Medulla oblongata (tissue), 1 donor: Measurements from ENCODE around the gene IFNA21.
"Not testable (repeated sequence)": the region's sequence is repeated elsewhere in the genome, so short reads cannot be mapped to it uniquely, and the experiment has no call there.

Source experiments
- DNase-seq: peaks from one replicate; pipeline ENCODE4 v3.0.0-alpha.2; 2015; ENCODE audit errors: extremely low spot score

Gene IFNA21

GRCh38 chr9:21141427-21141882, 25.0 kb downstream of the IFNA21 start, which contains the start of gene IFNW1:
IFNW1 (minus strand) TSS chr9:21141832; CDS start chr9:21141570, 262 bp downstream.
- DNase-seq = no peak

GRCh38 chr9:21137020-21137419, 29.4 kb downstream of the IFNA21 start:
- no peak for DNase-seq

- DNase-seq = no peak
These were observed 30.7 kb downstream of the IFNA21 start for GRCh38 chr9:21135736-21136135.

GRCh38 chr9:21128186-21128585, 38.3 kb downstream of the IFNA21 start:
- not testable (repeated sequence) for DNase-seq

GRCh38 chr9:21121595-21122251, 44.7 kb downstream of the IFNA21 start:
- DNase-seq = no peak

GRCh38 chr9:21121079-21121478, 45.4 kb downstream of the IFNA21 start:
- no peak for DNase-seq

GRCh38 chr9:21119093-21119770, 47.2 kb downstream of the IFNA21 start:
- DNase-seq = peak; percentile 33
